GM23248 (cell line): ENCODE measurements around the gene COP1. TPM values are rescaled to one million over a fixed set of nuclear protein-coding genes. Genes with fewer than 3 reads are reported as not detected.

Experiments used
- DNase-seq: peaks from one replicate; pipeline ENCODE4 v3.0.0-alpha.2; 2015
- H2AFZ ChIP-seq: fragments of 200-600 bp; sonication (generic); 2 replicates; pipeline ENCODE4 v1.6.1; 2016; ENCODE audit warnings: antibody characterized with exemption
- H3F3A ChIP-seq: fragments of 200-600 bp; sonication (generic); 2 replicates; pipeline ENCODE4 v1.6.1; 2016; ENCODE audit warnings: mild to moderate bottlenecking, antibody characterized with exemption, mixed run types; ENCODE audit not compliant: insufficient read depth
- H3K27ac ChIP-seq: fragments of 200-600 bp; sonication (generic); 2 replicates; pipeline ENCODE4 v1.5.1; 2016; ENCODE audit warnings: mild to moderate bottlenecking
- H3K27me3 ChIP-seq: fragments of 200-600 bp; sonication (generic); replicated peaks from 2 replicates; pipeline ENCODE4 v1.6.1; 2016; ENCODE audit warnings: mild to moderate bottlenecking; ENCODE audit not compliant: insufficient read depth
- H3K36me3 ChIP-seq: fragments of 200-600 bp; sonication (generic); 2 replicates; pipeline ENCODE4 v1.6.1; 2016; ENCODE audit warnings: low read depth, mild to moderate bottlenecking
- H3K4me1 ChIP-seq: fragments of 200-600 bp; sonication (generic); 2 replicates; pipeline ENCODE4 v1.6.1; 2016; ENCODE audit warnings: mild to moderate bottlenecking; ENCODE audit not compliant: insufficient read depth
- H3K4me2 ChIP-seq: fragments of 200-600 bp; sonication (generic); one replicate; pipeline ENCODE4 v1.6.1; 2016; ENCODE audit warnings: mild to moderate bottlenecking; ENCODE audit not compliant: unreplicated experiment
- H3K4me3 ChIP-seq: fragments of 200-600 bp; sonication (generic); 2 replicates; pipeline ENCODE4 v1.5.1; 2016; ENCODE audit warnings: mild to moderate bottlenecking
- H3K79me2 ChIP-seq: fragments of 200-600 bp; sonication (generic); 2 replicates; pipeline ENCODE4 v1.6.1; 2016; ENCODE audit warnings: mild to moderate bottlenecking; ENCODE audit not compliant: insufficient read depth
- H3K9ac ChIP-seq: fragments of 200-600 bp; sonication (generic); 2 replicates; pipeline ENCODE4 v1.6.1; 2016; ENCODE audit warnings: mild to moderate bottlenecking
- H3K9me2 ChIP-seq: fragments of 200-600 bp; sonication (generic); 2 replicates; pipeline ENCODE4 v1.6.1; 2016; ENCODE audit warnings: mixed run types, mild to moderate bottlenecking, moderate library complexity; ENCODE audit not compliant: insufficient read depth
- H3K9me3 ChIP-seq: fragments of 200-600 bp; sonication (generic); one replicate; pipeline ENCODE4 v1.6.1; 2017; ENCODE audit warnings: low read depth
- H4K20me1 ChIP-seq: fragments of 200-600 bp; sonication (generic); 2 replicates; pipeline ENCODE4 v1.6.0; 2016; ENCODE audit not compliant: insufficient read depth
- EZH2 ChIP-seq: fragments of 200-600 bp; sonication (generic); IDR thresholded peaks from 2 replicates; pipeline ENCODE4 v1.6.1; 2018; ENCODE audit warnings: antibody characterized with exemption, mild to moderate bottlenecking; ENCODE audit not compliant: insufficient read depth, poor library complexity, severe bottlenecking
- EZH2phosphoT487 ChIP-seq: fragments of 200-600 bp; sonication (generic); IDR thresholded peaks from 2 replicates; pipeline ENCODE4 v1.6.1; 2018; ENCODE audit warnings: antibody characterized with exemption, moderate library complexity, mild to moderate bottlenecking, low read depth; ENCODE audit not compliant: insufficient read depth
- WGBS, 2 experiments: methylation state at CpG; one replicate each; pipeline ENCODE4 v1.1.6; 2015 to 2017; ENCODE audit warnings: low lambda C conversion rate in 2 of 2, low coverage in 1 of 2; ENCODE audit errors: missing lambda C conversion rate in 2 of 2; 5-methylcytosine and 5-hydroxymethylcytosine counted together
- in situ Hi-C: fragments of 300-500 bp; cut with MboI; formaldehyde crosslinking; loops from 2 replicates; pipeline ENCODE4 v1.15.0; 2020
- polyA plus RNA-seq: library from polyadenylated mRNA; unstranded; fragments of >200 nt; fragmentation: Nextera tagmentation; extraction: Ambion mirVana; gene quantifications from 2 replicates; pipeline ENCODE4 v1.2.1, GENCODE V29; 2016
- total RNA-seq: library from RNA; depleted of rRNA; stranded (reverse); fragments of >200 nt; shearing (Covaris generic); gene quantifications from 2 replicates; pipeline ENCODE4 v1.2.3, GENCODE V29; 2014

COP1 gene
- total and polyA plus RNA-seq, 2 experiments from 2014 or later = 42.4 to 55.1 TPM

DNA sequence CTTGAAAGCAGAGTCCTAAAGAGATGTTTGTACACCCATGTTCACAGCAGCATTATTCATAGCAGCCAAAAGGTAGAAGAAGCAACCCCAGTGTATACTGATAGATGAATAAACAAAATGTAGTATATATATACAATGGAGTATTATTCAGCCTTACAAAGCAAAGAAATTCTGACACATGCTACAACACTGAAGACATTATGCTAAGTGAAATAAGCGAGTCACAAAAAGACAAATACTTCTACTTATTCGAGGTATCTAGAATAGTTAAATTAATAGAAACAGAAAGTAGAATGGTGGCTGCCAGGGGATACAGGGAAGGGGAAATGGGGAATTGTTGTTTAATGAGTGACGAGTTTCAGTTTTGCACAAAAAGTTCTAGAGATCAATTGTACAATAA lies 23.5 kb downstream of the COP1 start:
- Histone ChIP-seq H2AFZ (no peak overlapping the region), H4K20me1 (peaks cover 18% of the 10 kb centered on the region; the same call in 1 of the 2 replicates), H3K36me3 (peaks cover 2% of the 10 kb centered on the region; the same call in 1 of the 2 replicates), H3F3A (no peaks in the 10 kb centered on the region; the same call in 1 of the 2 replicates), H3K79me2 (peaks cover 100% of the 10 kb centered on the region), H3K4me1 (no peaks in the 10 kb centered on the region), H3K9ac (no peak overlapping the region), H3K27me3 (no peaks in the 10 kb centered on the region), H3K4me3 (no peak overlapping the region), H3K27ac (no peak overlapping the region), H3K9me2 (no peaks in the 10 kb centered on the region), H3K4me2 (no peak overlapping the region), H3K9me3 (no peaks in the 10 kb centered on the region)
- in situ Hi-C loops = no loop called here
- WGBS, 2 experiments = 97% methylated on average over 3 of the region's 3 CpGs
- TF ChIP-seq EZH2phosphoT487 = no peak
- TF ChIP-seq EZH2 = no peak
- DNase-seq = no peak

DNA sequence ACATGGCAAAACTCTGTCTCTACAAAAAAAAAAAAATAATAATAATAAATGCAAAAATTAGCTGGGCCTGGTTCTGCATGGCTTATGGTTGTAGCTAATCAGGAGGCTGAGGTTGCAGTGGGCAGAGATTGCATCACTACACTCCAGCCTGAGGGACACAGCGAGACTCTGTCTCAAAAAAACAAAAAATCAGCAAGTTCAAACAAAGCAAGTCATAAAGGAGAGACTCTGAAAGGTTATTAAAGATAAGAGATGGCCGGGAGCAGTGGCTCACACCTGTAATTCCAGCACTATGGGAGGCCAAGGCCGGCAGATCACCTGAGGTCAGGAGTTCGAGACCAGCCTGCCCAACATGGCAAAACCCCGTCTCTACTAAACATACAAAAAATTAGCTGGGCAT lies 28.8 kb downstream of the COP1 start:
- Histone ChIP-seq H3K79me2 (peaks cover 97% of the 10 kb centered on the region), H3K9ac (no peak overlapping the region), H3K4me1 (peaks cover 9% of the 10 kb centered on the region; the same call in 1 of the 2 replicates), H3K9me3 (no peaks in the 10 kb centered on the region), H3K27me3 (no peaks in the 10 kb centered on the region), H4K20me1 (no peaks in the 10 kb centered on the region), H3K9me2 (no peaks in the 10 kb centered on the region), H3K36me3 (peaks cover 2% of the 10 kb centered on the region; the same call in 1 of the 2 replicates), H3F3A (peaks cover 5% of the 10 kb centered on the region), H3K27ac (no peak overlapping the region), H3K4me2 (no peak overlapping the region), H2AFZ (no peak overlapping the region), H3K4me3 (no peak overlapping the region)
- no peak for DNase-seq
- in situ Hi-C loops = no loop called here
- WGBS, 2 experiments = 97 to 99% methylated on average over 5 of the region's 5 CpGs
- TF ChIP-seq EZH2phosphoT487 = no peak
- no peak for TF ChIP-seq EZH2

GRCh38 chr1:176177764-176178163 lies 29.3 kb downstream of the COP1 start:
- no peak overlapping the region for H3K4me2 ChIP-seq
- TF ChIP-seq EZH2 (no peak), EZH2phosphoT487 (no peak)
- no peaks in the 10 kb centered on the region for H3K27me3 ChIP-seq
- 78 to 80% methylated on average over 2 of the region's 2 CpGs for WGBS, 2 experiments
- no peak for DNase-seq
- no peak overlapping the region for H2AFZ ChIP-seq
- no peak overlapping the region for H3K9ac ChIP-seq
- H3F3A ChIP-seq = peaks cover 5% of the 10 kb centered on the region
- H3K79me2 ChIP-seq = peaks cover 95% of the 10 kb centered on the region
- no peak overlapping the region for H3K4me3 ChIP-seq
- no peak overlapping the region for H3K27ac ChIP-seq
- no peaks in the 10 kb centered on the region for H4K20me1 ChIP-seq
- in situ Hi-C loops = no loop called here
- H3K9me2 ChIP-seq = no peaks in the 10 kb centered on the region
- peaks cover 9% of the 10 kb centered on the region; the same call in 1 of the 2 replicates for H3K4me1 ChIP-seq
- peaks cover 2% of the 10 kb centered on the region; the same call in 1 of the 2 replicates for H3K36me3 ChIP-seq
- no peaks in the 10 kb centered on the region for H3K9me3 ChIP-seq

DNA sequence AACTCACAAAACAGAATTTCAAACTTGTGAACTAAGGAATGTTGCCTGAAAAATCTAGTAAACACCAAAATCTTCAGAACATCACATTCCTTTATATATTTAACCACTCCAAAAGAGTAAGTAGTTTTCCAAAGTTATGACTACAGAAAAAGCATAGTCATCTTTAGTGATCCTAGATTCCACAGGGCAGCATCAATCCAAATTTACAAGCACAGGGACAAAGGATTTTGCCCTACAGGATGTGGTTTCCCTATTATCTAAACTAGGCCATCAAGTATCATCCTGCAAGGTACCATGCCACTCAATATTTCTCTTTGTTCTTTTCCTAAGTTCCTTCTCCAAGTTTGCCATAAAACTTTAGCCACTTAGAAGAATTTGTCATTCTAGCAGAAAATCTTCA lies 33.0 kb downstream of the COP1 start:
- no peaks in the 10 kb centered on the region for H3K9me3 ChIP-seq
- H4K20me1 ChIP-seq = no peaks in the 10 kb centered on the region
- H2AFZ ChIP-seq = no peak overlapping the region
- peaks cover 93% of the 10 kb centered on the region for H3K79me2 ChIP-seq
- H3K9me2 ChIP-seq = no peaks in the 10 kb centered on the region
- no peaks in the 10 kb centered on the region for H3K36me3 ChIP-seq
- DNase-seq = peak; percentile 18
- in situ Hi-C loops = no loop called here
- peak overlapping the region; percentile 27 for H3K27ac ChIP-seq
- no peak overlapping the region for H3K4me2 ChIP-seq
- peaks cover 5% of the 10 kb centered on the region for H3F3A ChIP-seq
- TF ChIP-seq EZH2 = no peak
- no peak for TF ChIP-seq EZH2phosphoT487
- H3K27me3 ChIP-seq = no peaks in the 10 kb centered on the region
- no peak overlapping the region for H3K4me3 ChIP-seq
- H3K4me1 ChIP-seq = peaks cover 9% of the 10 kb centered on the region; the same call in 1 of the 2 replicates
- H3K9ac ChIP-seq = no peak overlapping the region

GRCh38 chr1:176172215-176172614 lies 34.9 kb downstream of the COP1 start:
- Histone ChIP-seq H2AFZ (no peak overlapping the region), H3K9me2 (no peaks in the 10 kb centered on the region), H3K4me1 (peaks cover 9% of the 10 kb centered on the region; the same call in 1 of the 2 replicates), H3K36me3 (no peaks in the 10 kb centered on the region), H3K4me3 (no peak overlapping the region), H4K20me1 (no peaks in the 10 kb centered on the region), H3K27me3 (no peaks in the 10 kb centered on the region), H3K9ac (no peak overlapping the region), H3F3A (peaks cover 5% of the 10 kb centered on the region), H3K27ac (no peak overlapping the region), H3K4me2 (no peak overlapping the region), H3K9me3 (no peaks in the 10 kb centered on the region), H3K79me2 (peaks cover 90% of the 10 kb centered on the region)
- in situ Hi-C loops = no loop called here
- 98 to 99% methylated on average over 6 of the region's 6 CpGs for WGBS, 2 experiments
- TF ChIP-seq EZH2 (no peak), EZH2phosphoT487 (no peak)
- DNase-seq = no peak
